ENCODE results near the gene KCNJ3.

KCNJ3 gene

GRCh38 chr2:154688373-154688772 lies 10.1 kb upstream of the KCNJ3 start:
- no peak for ATAC-seq
- no peak for TF ChIP-seq ZNF8 (CRISPR knock-in tag; IDR thresholded peaks at IDR 0.05)

- no peak for ATAC-seq
- TF ChIP-seq TCF4 (CRISPR knock-in tag; IDR thresholded peaks at IDR 0.05; ENCODE audit: borderline replicate concordance), result no peak
- no peak for TF ChIP-seq ZNF70 (CRISPR knock-in tag; IDR thresholded peaks at IDR 0.05)
- TF ChIP-seq POU6F1 (CRISPR knock-in tag; IDR thresholded peaks at IDR 0.05; ENCODE audit: borderline replicate concordance, low read depth), result no peak
- no peak for TF ChIP-seq ZNF565 (CRISPR knock-in tag; conservative IDR thresholded peaks at IDR 0.05; ENCODE audit: low read depth)
- TF ChIP-seq BACH2 (CRISPR knock-in tag; IDR thresholded peaks at IDR 0.05; ENCODE audit: borderline replicate concordance), result no peak
These were observed 9.3 kb upstream of the KCNJ3 start for GRCh38 chr2:154689158-154689557.

GRCh38 chr2:154692927-154693326 lies 5.6 kb upstream of the KCNJ3 start:
- peak; percentile 57; the same call in 2 of the 3 replicates for ATAC-seq
- TF ChIP-seq ARNTL (CRISPR knock-in tag; IDR thresholded peaks at IDR 0.05; ENCODE audit: borderline replicate concordance, low read depth) (no peak), OSR1 (CRISPR knock-in tag; IDR thresholded peaks at IDR 0.05) (no peak), GLIS3 (CRISPR knock-in tag; IDR thresholded peaks at IDR 0.05) (no peak), ZNF8 (CRISPR knock-in tag; IDR thresholded peaks at IDR 0.05) (no peak), ISL1 (CRISPR knock-in tag; IDR thresholded peaks at IDR 0.05) (no peak), PATZ1 (CRISPR knock-in tag; IDR thresholded peaks at IDR 0.05; ENCODE audit: borderline replicate concordance) (no peak), POU6F1 (CRISPR knock-in tag; IDR thresholded peaks at IDR 0.05; ENCODE audit: borderline replicate concordance, low read depth) (no peak), ZNF70 (CRISPR knock-in tag; IDR thresholded peaks at IDR 0.05) (no peak), SNAI2 (CRISPR knock-in tag; IDR thresholded peaks at IDR 0.05) (no peak), RARB (CRISPR knock-in tag; IDR thresholded peaks at IDR 0.05) (no peak)

GRCh38 chr2:154693741-154694340 lies 4.7 kb upstream of the KCNJ3 start:
- ATAC-seq, result no peak
- TF ChIP-seq OSR1 (CRISPR knock-in tag; IDR thresholded peaks at IDR 0.05) (no peak), CSDC2 (CRISPR knock-in tag; IDR thresholded peaks at IDR 0.05) (no peak), PATZ1 (CRISPR knock-in tag; IDR thresholded peaks at IDR 0.05; ENCODE audit: borderline replicate concordance) (no peak), ISL1 (CRISPR knock-in tag; IDR thresholded peaks at IDR 0.05) (no peak), POU6F1 (CRISPR knock-in tag; IDR thresholded peaks at IDR 0.05; ENCODE audit: borderline replicate concordance, low read depth) (no peak), CSRNP3 (CRISPR knock-in tag; IDR thresholded peaks at IDR 0.05) (no peak), PPARA (CRISPR knock-in tag; IDR thresholded peaks at IDR 0.05; ENCODE audit: borderline replicate concordance) (no peak), ZNF70 (CRISPR knock-in tag; IDR thresholded peaks at IDR 0.05) (no peak), TSHZ2 (CRISPR knock-in tag; IDR thresholded peaks at IDR 0.05) (no peak), ARNTL (CRISPR knock-in tag; IDR thresholded peaks at IDR 0.05; ENCODE audit: borderline replicate concordance, low read depth) (no peak), RARB (CRISPR knock-in tag; IDR thresholded peaks at IDR 0.05) (no peak), ZFP3 (CRISPR knock-in tag; IDR thresholded peaks at IDR 0.05) (no peak), ZC3H10 (CRISPR knock-in tag; IDR thresholded peaks at IDR 0.05) (no peak), SNAI2 (CRISPR knock-in tag; IDR thresholded peaks at IDR 0.05) (no peak), ZNF565 (CRISPR knock-in tag; conservative IDR thresholded peaks at IDR 0.05; ENCODE audit: low read depth) (no peak)
